HG02840 (cell line): ENCODE results near the gene MUS81.
"Not testable (repeated sequence)": the region's sequence is repeated elsewhere in the genome, so short reads cannot be mapped to it uniquely, and the experiment has no call there.

Source experiments
- ATAC-seq: cut with Tn5 transposase; IDR thresholded peaks from one replicate; pipeline ENCODE4 v1.9.1; 2021; ENCODE audit warnings: mild to moderate bottlenecking, moderate library complexity, moderate number of reproducible peaks; ENCODE audit not compliant: unreplicated experiment, low FRiP score

The MUS81 gene

GRCh38 chr11:65888163-65888814, 28.1 kb downstream of the MUS81 start, which contains the start of gene FIBP:
Gene FIBP, minus strand, starts transcription at chr11:65888471. Its CDS starts 53 bp downstream, at chr11:65888418.
- ATAC-seq, result peak; percentile 54

GRCh38 chr11:65890324-65891218, 30.3 kb downstream of the MUS81 start, which contains the start of gene CCDC85B:
Gene CCDC85B, plus strand, starts transcription at chr11:65890673. Its CDS starts 111 bp downstream, at chr11:65890784.
- ATAC-seq, result peak; percentile 48

GRCh38 chr11:65891219-65892136, 31.2 kb downstream of the MUS81 start:
- no peak for ATAC-seq

- not testable (repeated sequence) for ATAC-seq
These were observed 31.9 kb downstream of the MUS81 start for GRCh38 chr11:65892137-65892540.

GRCh38 chr11:65892661-65893317, 32.6 kb downstream of the MUS81 start:
- no peak for ATAC-seq

- ATAC-seq, result no peak
These were observed 33.9 kb downstream of the MUS81 start for GRCh38 chr11:65894034-65894591.

GRCh38 chr11:65895482-65895981, 35.3 kb downstream of the MUS81 start:
- no peak for ATAC-seq

GRCh38 chr11:65896034-65896999, 36.1 kb downstream of the MUS81 start:
- ATAC-seq, result no peak

GRCh38 chr11:65897020-65897471, 36.8 kb downstream of the MUS81 start:
- ATAC-seq, result no peak

GRCh38 chr11:65898656-65899355, 38.6 kb downstream of the MUS81 start:
- no peak for ATAC-seq

- ATAC-seq, result no peak
These were observed 39.3 kb downstream of the MUS81 start for GRCh38 chr11:65899356-65900124.

GRCh38 chr11:65900125-65900898, 40.1 kb downstream of the MUS81 start, which contains the start of gene FOSL1:
Gene FOSL1, minus strand, starts transcription at chr11:65900388. Its CDS starts 49 bp downstream, at chr11:65900339.
- ATAC-seq, result peak; percentile 62

- no peak for ATAC-seq
These were observed 40.6 kb downstream of the MUS81 start for GRCh38 chr11:65900899-65901180.

GRCh38 chr11:65903068-65903481, 42.8 kb downstream of the MUS81 start:
- no peak for ATAC-seq

- ATAC-seq, result no peak
These were observed 43.5 kb downstream of the MUS81 start for GRCh38 chr11:65903715-65904114.

- no peak for ATAC-seq
These were observed 46.4 kb downstream of the MUS81 start for GRCh38 chr11:65906602-65907001.
